Measurements from ENCODE around the gene WLS.
"Not testable (repeated sequence)": the region's sequence is repeated elsewhere in the genome, so short reads cannot be mapped to it uniquely, and the experiment has no call there.

Gene WLS

DNA sequence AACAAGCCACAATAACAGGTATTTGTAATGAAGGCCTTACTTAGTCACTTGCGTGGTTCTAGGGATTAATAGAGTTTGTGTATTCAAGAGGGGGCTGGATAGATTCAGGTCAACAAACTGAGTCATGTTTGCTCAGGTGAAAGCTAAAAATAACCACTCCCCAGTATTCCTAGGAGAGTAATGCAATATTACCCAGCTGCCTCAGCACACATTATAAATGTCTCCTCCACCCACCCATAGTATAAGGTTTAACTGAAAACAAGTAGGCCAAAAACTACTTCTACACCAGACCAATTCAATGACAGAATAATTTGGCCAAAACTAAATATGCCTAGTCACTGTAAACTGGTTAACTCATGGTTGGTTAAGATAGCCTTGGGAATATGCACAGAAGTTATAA lies 34.4 kb downstream of the WLS start:
- no peak for DNase-seq

DNA sequence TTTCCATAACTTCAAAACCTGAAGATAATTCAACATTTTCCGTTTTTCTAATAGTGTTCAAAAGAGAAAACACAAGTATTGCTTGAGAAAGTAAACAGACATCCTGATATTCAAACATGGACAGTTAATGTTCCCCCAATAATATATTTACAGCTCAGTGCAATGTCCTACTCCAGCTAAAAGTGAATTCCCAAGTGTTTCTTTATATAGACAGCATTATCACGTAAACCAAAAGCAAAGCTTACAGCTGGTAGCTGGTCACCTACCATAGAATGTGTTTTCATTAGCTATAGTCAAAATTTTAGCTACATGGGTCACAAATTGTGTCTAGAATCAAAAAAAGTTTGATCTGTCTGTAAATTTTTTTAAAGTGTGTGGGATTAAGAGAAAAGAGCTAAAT lies 34.9 kb downstream of the WLS start:
- no peak for DNase-seq

DNA sequence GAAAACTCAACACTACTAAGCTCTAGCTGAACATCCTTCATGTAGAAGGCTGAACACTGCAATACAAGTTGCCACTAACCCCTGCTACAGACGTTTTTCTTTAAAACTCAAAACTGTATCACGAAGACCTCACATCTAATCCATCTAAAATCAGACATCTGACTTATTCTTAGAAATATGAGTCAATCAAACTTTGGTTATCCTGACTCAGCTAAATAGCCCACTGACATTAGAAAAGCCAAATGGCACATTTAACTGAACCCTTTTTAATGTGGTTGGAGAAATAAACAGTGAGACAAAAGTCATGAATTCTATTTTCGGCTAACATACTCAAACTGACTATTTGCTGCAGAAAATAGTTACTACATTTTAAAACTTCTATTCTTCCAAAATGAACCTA lies 35.6 kb downstream of the WLS start:
- no peak for DNase-seq

DNA sequence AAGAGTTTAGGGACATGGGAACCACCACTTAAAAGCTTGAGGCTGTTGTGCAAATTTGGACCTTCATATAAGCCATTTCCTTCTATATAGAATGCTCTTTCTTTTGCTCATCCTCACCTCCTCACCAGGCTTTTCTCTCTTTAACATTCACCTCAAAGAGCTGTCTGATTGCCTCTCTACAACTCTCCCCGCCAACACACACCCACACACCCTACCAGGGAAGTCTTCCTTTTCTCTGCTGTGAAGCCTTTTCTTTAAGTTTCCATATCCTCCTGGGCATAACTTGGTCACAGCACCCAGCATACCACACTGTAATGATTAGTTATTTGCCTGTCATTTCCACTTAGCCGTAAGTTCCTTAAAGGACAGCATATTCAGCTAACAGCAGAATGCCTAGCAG lies 40.6 kb downstream of the WLS start:
- no peak for DNase-seq

- no peak for DNase-seq
Measured at GRCh38 chr1:68188644-68189340, 43.5 kb downstream of the WLS start.

DNA sequence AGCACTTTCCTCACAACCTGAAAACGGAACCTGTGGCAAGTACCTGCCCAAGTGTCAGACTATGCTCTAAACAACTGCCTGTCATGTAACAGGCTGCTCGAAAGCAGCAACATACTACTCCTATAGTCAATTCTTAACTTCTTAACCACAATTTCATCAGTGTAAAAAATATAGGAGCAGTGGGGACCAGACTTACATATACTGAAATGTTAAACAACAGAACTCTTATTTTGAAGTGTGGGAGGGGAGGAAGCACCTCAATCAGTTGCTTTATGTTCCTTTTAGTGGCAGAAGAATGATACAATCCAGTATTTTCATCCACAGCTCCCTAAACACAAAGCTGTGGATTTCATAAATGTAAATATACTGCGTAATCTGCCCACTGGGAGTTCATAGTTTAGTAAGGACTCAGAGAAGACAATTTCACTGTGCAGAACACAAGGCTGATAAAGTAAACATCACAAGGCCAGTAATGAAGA lies 44.2 kb downstream of the WLS start:
- DNase-seq: no peak

- no peak for DNase-seq
Measured at GRCh38 chr1:68185743-68186142, 46.6 kb downstream of the WLS start.

GRCh38 chr1:68183895-68184294 lies 48.4 kb downstream of the WLS start:
- no peak for DNase-seq

- DNase-seq: no peak
Measured at GRCh38 chr1:68181165-68181556, 51.2 kb downstream of the WLS start.

DNA sequence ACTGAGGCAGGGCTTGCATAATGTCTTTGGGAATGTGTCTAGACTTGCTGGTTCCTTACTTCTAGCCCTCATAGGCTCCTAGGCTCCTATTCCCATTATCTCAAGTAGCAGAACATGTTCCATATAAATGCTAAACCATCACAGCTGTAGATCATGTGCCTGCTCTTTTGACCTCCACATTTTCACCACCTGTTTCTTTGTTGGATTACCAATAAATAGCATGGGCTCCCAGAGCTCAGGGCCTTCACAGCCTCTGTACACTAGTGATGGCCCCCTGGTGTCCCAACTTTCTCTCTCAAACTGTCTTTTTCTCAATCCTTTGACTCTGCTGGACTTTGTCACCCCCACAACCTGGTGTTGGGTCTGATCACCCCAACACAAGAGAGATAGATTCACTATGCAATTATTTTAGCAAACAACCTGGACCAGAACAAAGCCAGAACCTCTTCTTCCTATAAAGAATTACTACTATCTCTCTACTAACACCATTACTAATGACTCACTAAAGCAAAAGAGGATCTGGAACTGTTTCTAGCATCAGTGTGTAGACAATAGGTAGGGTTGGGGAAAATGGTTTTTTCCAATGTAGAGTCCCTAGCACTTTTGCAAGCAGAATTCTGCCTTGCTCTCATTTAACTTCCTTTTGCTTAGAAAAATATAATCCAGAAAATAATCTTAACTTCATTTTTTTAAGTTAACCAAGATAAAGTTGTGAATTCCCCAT lies 51.7 kb downstream of the WLS start:
- no peak for DNase-seq

GRCh38 chr1:68178821-68179490 lies 53.4 kb downstream of the WLS start:
- DNase-seq: no peak

DNA sequence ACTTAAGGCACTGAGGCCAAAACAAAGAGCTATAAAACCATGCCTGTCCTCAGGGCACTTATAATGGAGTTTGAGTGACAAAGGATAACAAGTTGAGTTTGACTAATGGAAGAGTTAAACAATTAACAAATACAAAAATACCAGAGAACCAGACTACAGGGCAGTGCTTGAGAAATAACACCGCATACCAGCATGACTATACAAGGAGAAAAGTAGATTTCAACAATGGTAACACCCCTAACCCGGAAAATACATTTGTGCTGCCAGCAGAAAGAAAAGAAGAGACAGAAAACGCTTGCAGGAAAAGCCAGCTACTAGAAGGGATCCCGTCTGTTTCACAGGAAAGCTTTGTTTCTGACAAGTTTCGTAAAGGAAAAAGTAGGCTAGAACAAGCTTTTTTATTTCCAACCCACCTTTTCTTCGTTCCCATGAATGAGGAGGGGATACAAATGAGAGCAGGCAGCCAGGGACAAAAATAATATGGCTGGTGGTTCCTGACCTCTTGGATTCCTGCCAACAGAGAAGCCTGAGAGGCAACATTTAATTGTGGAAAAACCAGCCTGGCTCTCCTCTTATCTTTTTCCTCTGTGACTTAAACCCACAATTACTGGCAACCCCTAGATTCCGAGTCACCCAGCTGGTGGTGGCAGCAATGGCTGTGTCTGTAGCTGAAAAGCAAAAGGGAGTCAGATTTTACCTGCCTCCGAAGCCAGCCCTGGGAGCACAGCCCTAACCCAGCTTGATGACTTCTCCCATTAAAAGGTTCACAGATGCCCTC lies 56.5 kb downstream of the WLS start:
- DNase-seq: peak; percentile 5

DNA sequence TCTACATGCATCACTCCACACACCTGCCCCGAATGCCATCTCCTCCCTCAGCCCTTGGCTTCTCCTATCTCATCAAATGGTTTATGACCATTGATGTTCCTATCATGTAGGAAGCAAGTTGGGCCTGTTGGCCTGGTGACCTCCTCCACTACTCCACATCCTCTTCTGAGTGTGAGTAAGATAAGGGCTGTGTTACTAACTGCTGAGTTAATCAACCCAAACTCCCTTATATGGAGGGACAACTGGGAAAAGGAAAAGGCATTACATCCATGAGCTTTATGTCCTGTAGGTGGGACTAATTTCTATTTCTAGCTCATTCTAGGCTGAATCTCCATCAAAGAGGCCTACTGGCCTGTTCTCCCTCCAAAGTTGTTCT lies 57.6 kb downstream of the WLS start:
- DNase-seq: no peak

GRCh38 chr1:68173936-68174737 lies 58.2 kb downstream of the WLS start:
- DNase-seq: peak; percentile 14

- no peak for DNase-seq
Measured at GRCh38 chr1:68173283-68173935, 58.9 kb downstream of the WLS start.

DNA sequence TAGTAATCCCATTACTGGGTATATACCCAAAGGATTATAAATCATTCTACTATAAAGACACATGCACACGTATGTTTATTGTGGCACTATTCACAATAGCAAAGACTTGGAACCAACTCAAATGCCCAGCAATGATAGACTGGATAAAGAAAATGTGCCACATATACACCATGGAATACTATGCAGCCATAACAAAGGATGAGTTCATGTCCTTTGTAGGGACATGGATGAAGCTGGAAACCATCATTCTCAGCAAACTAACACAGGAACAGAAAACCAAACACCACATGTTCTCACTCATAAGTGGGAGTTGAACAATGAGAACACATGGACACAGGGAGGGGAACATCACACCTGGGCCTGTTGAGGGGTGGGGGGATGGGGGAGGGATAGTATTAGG lies 60.5 kb downstream of the WLS start:
- not testable (repeated sequence) for DNase-seq

DNA sequence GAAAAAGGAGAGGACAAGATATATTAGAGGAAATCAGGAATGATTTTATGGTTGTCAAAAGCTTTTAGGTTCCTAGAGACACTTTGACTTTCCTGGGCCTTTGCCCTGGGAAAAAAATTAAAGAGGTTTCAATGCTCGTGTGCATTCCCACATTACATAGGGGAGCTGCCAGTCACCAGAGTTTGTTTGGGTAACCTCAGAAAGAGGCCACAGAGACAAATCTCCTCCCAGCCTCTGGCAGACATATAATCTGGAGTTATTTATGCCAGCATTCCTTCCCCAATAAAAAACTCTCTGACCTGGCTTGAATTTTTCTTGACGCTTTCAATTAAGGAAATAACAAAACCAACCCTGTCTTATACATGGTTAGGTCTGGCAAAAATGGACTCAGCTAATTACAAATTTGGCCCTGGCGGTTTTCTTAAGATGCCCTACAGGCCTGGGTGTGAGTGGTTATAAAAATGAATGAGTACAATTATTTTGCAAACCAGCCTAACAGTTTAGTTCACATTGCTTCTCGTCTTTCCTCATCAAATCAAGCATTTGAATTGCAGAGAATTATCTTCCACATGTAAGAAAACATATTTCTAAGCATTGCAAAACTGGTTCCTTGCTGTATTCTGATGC lies 63.7 kb downstream of the WLS start:
- DNase-seq: no peak

DNA sequence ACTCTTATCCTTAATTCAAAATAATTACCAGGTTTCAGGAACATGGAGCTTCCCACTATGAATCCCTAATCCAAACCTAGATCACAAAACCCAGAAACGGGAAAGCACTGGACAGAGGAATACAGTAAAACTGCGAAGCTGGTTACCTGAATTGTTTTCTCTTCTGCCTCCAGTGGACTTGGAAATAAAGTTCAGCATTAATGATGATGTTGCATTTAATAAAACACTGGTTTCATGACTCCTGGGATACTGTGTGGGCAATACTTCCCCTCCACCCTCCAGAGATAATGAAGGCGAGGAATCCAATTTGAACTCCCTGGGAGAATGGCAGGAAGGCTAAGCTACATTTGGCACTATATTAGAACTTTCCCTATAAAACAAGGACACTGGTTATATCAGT lies 65.1 kb downstream of the WLS start:
- DNase-seq: no peak

DNA sequence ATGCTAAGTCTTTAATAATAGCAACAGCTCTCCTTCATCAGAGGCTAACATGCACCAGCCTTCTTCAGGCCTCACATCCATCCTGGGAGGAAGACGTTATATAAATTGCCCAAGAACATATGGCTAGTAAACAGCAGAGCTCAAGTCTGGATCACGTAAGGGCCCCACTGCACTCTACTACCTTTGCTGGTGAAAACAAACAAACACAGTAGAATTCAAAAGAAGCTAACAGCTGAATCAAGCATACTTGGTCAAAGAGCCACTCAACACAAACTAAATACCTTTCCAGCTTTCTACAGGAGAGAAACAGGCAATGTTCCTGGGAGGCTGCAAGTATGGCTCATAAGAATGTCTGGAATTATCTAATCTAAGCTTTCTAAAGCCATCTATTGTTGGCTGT lies 66.0 kb downstream of the WLS start:
- DNase-seq: no peak

- DNase-seq: no peak
Measured at GRCh38 chr1:68165665-68166064, 66.7 kb downstream of the WLS start.

DNA sequence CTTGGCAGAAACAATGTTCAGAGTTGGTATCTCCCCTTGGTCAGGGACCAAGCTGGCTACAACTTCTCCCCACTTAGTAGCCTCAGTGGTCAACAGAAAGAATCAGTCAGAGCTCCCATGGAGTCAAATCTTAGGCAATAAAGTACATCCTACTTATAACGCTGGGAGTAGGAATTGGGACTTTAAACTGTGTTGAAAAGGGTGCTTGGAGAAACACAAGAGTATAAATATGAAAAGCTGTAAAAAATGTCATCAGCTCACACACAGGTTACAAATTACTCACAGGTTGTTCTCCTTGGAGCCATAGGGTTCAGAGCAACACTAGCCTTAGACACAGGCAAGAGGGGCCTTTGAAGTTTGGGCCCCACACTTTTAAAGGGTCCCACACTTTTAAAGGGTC lies 67.4 kb downstream of the WLS start:
- DNase-seq: no peak

Data from RPMI8226 (cell line).